Right renal pelvis (tissue), 4 donors: ENCODE results near the gene WDR82. TPM values are rescaled to one million over a fixed set of nuclear protein-coding genes. Genes with fewer than 3 reads are reported as not detected.

Experiments
- DNase-seq, 4 donors: peaks; one replicate each; pipeline ENCODE4 v3.0.0-alpha.2; 2013; ENCODE audit warnings: low read depth in 4 of 4, low spot score in 3 of 4, missing footprints in 1 of 4
- polyA plus RNA-seq, 4 donors: library from polyadenylated mRNA; unstranded; fragments of 120-200 nt; gene quantifications; one replicate each; pipeline ENCODE4 v1.2.1, GENCODE V29; 2013; ENCODE audit not compliant: insufficient read length in 4 of 4

Gene WDR82
- polyA plus RNA-seq, 4 donors = 92.9 to 110 (median 106) TPM

GRCh38 chr3:52211268-52211891, 67.1 kb downstream of the WDR82 start:
- no peak for DNase-seq

- no peak for DNase-seq
Measured at GRCh38 chr3:52210550-52211046, 67.9 kb downstream of the WDR82 start.

GRCh38 chr3:52210037-52210436, 68.4 kb downstream of the WDR82 start:
- DNase-seq = no peak

- no peak for DNase-seq
Measured at GRCh38 chr3:52208556-52208955, 69.9 kb downstream of the WDR82 start.

- DNase-seq = no peak
Measured at GRCh38 chr3:52205727-52206372, 72.6 kb downstream of the WDR82 start.

Other genes with a start within 250 kb of the WDR82 start
- 10 to 100 TPM; 16.7 to 20.0 (median 18.4) TPM for gene DUSP7, start 222.1 kb downstream of the WDR82 start, polyA plus RNA-seq
- 1 to 10 TPM; 7.1 to 8.6 (median 7.9) TPM for gene POC1A, start 124.2 kb downstream of the WDR82 start, polyA plus RNA-seq
- gene ALAS1, start 80.5 kb downstream of the WDR82 start, polyA plus RNA-seq = 10 to 100 TPM; 46.2 to 53.4 (median 48.1) TPM
- gene TLR9, start 53.0 kb downstream of the WDR82 start, polyA plus RNA-seq = under 1 TPM; 0.08 to 0.27 (median 0.19) TPM
- gene TWF2, start 39.5 kb downstream of the WDR82 start, polyA plus RNA-seq = 10 to 100 TPM; 26.0 to 36.8 (median 28.0) TPM
- 10 to 100 TPM; 17.9 to 20.6 (median 20.1) TPM for gene PPM1M, start 32.9 kb downstream of the WDR82 start, polyA plus RNA-seq
- 10 to 100 TPM; 29.6 to 45.1 (median 33.0) TPM for gene GLYCTK, start 9.2 kb upstream of the WDR82 start, polyA plus RNA-seq
- gene DNAH1, start 37.7 kb upstream of the WDR82 start, polyA plus RNA-seq = 1 to 10 TPM; 7.0 to 10.0 (median 8.3) TPM
- gene BAP1, start 131.4 kb upstream of the WDR82 start, polyA plus RNA-seq = 10 to 100 TPM; 82.3 to 89.3 (median 84.5) TPM
- 10 to 100 TPM in 1 of 4 donors, 1 to 10 TPM in 3; 8.0 to 10.4 (median 8.6) TPM for gene PHF7, start 132.0 kb upstream of the WDR82 start, polyA plus RNA-seq
- gene SEMA3G, start 166.5 kb upstream of the WDR82 start, polyA plus RNA-seq = 10 to 100 TPM; 28.6 to 44.4 (median 33.6) TPM
- 1 to 10 TPM; 4.3 to 8.2 (median 6.6) TPM for gene TNNC1, start 175.4 kb upstream of the WDR82 start, polyA plus RNA-seq
- 100 to 1,000 TPM in 3 of 4 donors, 10 to 100 TPM in 1; 95.0 to 110 (median 105) TPM for gene NISCH, start 177.0 kb upstream of the WDR82 start, polyA plus RNA-seq
- 10 to 100 TPM; 31.3 to 42.3 (median 38.5) TPM for gene STAB1, start 216.7 kb upstream of the WDR82 start, polyA plus RNA-seq